Keratinocyte (primary cell): ENCODE measurements around the gene TMA7. TPM values are rescaled to one million over a fixed set of nuclear protein-coding genes. Genes with fewer than 3 reads are reported as not detected.

Experiments
- DNase-seq: peaks from one replicate; pipeline ENCODE4 v3.0.0-alpha.2; 2011; ENCODE audit warnings: low read depth, missing footprints, low spot score
- FAIRE-seq: peaks from 2 replicates; lab custom pipeline; 2011; peaks lifted over from hg19 to GRCh38; lab: Jason Lieb, UNC
- H2AFZ ChIP-seq: 2 replicates; pipeline ENCODE4 v1.6.0; 2012; ENCODE audit warnings: low read length, control low read depth, inconsistent platforms; ENCODE audit not compliant: control insufficient read depth
- H3K27ac ChIP-seq: 2 replicates; pipeline ENCODE4 v1.5.1; 2011; ENCODE audit warnings: low read length; ENCODE audit not compliant: control insufficient read depth, insufficient read depth
- H3K27me3 ChIP-seq: 3 replicates; pipeline ENCODE4 v1.6.0; 2011; ENCODE audit warnings: low read length; ENCODE audit not compliant: control insufficient read depth, insufficient read depth; ENCODE audit errors: extremely low read depth
- H3K36me3 ChIP-seq, 2 experiments: 2 replicates in 1 of 2; 3 replicates in 1 of 2; pipeline ENCODE4 v1.5.1; 2011; ENCODE audit warnings: low read length in 2 of 2, mild to moderate bottlenecking in 1 of 2; ENCODE audit not compliant: control insufficient read depth in 2 of 2, insufficient read depth in 2 of 2; ENCODE audit errors: extremely low read depth in 1 of 2
- H3K4me1 ChIP-seq: 3 replicates; pipeline ENCODE4 v1.5.1; 2011; ENCODE audit warnings: low read length; ENCODE audit not compliant: control insufficient read depth, insufficient read depth; ENCODE audit errors: extremely low read depth
- H3K4me2 ChIP-seq: 3 replicates; pipeline ENCODE4 v1.6.0; 2011; ENCODE audit warnings: low read depth, low read length; ENCODE audit not compliant: control insufficient read depth, insufficient read depth; ENCODE audit errors: extremely low read depth
- H3K4me3 ChIP-seq, 3 experiments: fragments of 200-600 bp in 1 of 3; sonication (generic) in 1 of 3; 2 replicates in 2 of 3; 3 replicates in 1 of 3; pipeline ENCODE4 v1.5.1; 2011 to 2016; ENCODE audit warnings: low read length in 3 of 3, mild to moderate bottlenecking in 3 of 3, control low read depth in 2 of 3, inconsistent platforms in 1 of 3, low read depth in 1 of 3, mixed read lengths in 1 of 3, mixed run types in 1 of 3, moderate library complexity in 1 of 3; ENCODE audit not compliant: control insufficient read depth in 2 of 3, insufficient read depth in 2 of 3; ENCODE audit errors: extremely low read depth in 1 of 3
- H3K79me2 ChIP-seq: 2 replicates; pipeline ENCODE4 v1.6.0; 2012; ENCODE audit warnings: low read length; ENCODE audit not compliant: control insufficient read depth, insufficient read depth
- H3K9ac ChIP-seq: 3 replicates; pipeline ENCODE4 v1.6.0; 2011; ENCODE audit warnings: low read length; ENCODE audit not compliant: control insufficient read depth, insufficient read depth; ENCODE audit errors: extremely low read depth
- H3K9me1 ChIP-seq: 3 replicates; pipeline ENCODE4 v1.6.0; 2011; ENCODE audit warnings: low read length; ENCODE audit not compliant: control insufficient read depth, insufficient read depth; ENCODE audit errors: extremely low read depth
- H3K9me3 ChIP-seq: 2 replicates; pipeline ENCODE4 v1.5.1; 2012; ENCODE audit warnings: low read depth, low read length; ENCODE audit not compliant: control insufficient read depth
- H4K20me1 ChIP-seq: 3 replicates; pipeline ENCODE4 v1.6.0; 2011; ENCODE audit warnings: low read length; ENCODE audit not compliant: control insufficient read depth, insufficient read depth; ENCODE audit errors: extremely low read depth
- EZH2 ChIP-seq: IDR thresholded peaks from one replicate; pipeline ENCODE4 v1.6.1; 2012; ENCODE audit warnings: inconsistent platforms, mild to moderate bottlenecking, low read length, moderate library complexity
- dilution Hi-C: fragments of 300-500 bp; cut with MboI; formaldehyde crosslinking; loops from one replicate; pipeline ENCODE4 v1.7.0; 2020; ENCODE audit warnings: low sequenced_read_pairs; ENCODE audit not compliant: extremely low pct_ligation_motif_present
- polyA plus RNA-seq, 5 experiments: library from polyadenylated mRNA; depleted of rRNA in 3 of 5; stranded (reverse) in 3 of 5; stranded (forward) in 1 of 5; unstranded in 1 of 5; fragments of >200 nt; gene quantifications; 1 replicate in 1 of 5; 2 replicates in 3 of 5; 3 replicates in 1 of 5; pipeline versions ENCODE4 v1.2.1 to v1.2.3, GENCODE V29; 2011 to 2012; ENCODE audit warnings: missing spikeins in 2 of 5, low read depth in 1 of 5, low replicate concordance in 1 of 5
- TF ChIP-seq, protein P1 (sequence below), 3 experiments: IDR thresholded peaks in 1 of 3; conservative IDR thresholded peaks in 1 of 3; optimal IDR thresholded peaks in 1 of 3; 2 replicates in 2 of 3; 3 replicates in 1 of 3; pipeline versions ENCODE3 to v1.5.1; 2011; ENCODE audit warnings: low read length in 3 of 3, mild to moderate bottlenecking in 3 of 3, moderate library complexity in 2 of 3, control low read depth in 1 of 3, inconsistent platforms in 1 of 3; ENCODE audit not compliant: insufficient read depth in 2 of 3; ENCODE audit errors: extremely low read depth in 1 of 3

The TMA7 gene
- polyA plus RNA-seq, 1 donor (not counting 4 experiments of a cell fraction or from before 2014, with no cell fraction given), result 418 TPM

- H3K9me1 ChIP-seq, result peaks cover 3% of the 10 kb centered on the region
- peaks cover 8% of the 10 kb centered on the region for H3K79me2 ChIP-seq
- no peak overlapping the region for H2AFZ ChIP-seq
- no peak overlapping the region for H3K4me3 ChIP-seq
- H4K20me1 ChIP-seq, result peaks cover 10% of the 10 kb centered on the region
- H3K9me3 ChIP-seq, result no peaks in the 10 kb centered on the region
- DNase-seq (no peak), FAIRE-seq (no peak)
- TF ChIP-seq, protein P1, sequence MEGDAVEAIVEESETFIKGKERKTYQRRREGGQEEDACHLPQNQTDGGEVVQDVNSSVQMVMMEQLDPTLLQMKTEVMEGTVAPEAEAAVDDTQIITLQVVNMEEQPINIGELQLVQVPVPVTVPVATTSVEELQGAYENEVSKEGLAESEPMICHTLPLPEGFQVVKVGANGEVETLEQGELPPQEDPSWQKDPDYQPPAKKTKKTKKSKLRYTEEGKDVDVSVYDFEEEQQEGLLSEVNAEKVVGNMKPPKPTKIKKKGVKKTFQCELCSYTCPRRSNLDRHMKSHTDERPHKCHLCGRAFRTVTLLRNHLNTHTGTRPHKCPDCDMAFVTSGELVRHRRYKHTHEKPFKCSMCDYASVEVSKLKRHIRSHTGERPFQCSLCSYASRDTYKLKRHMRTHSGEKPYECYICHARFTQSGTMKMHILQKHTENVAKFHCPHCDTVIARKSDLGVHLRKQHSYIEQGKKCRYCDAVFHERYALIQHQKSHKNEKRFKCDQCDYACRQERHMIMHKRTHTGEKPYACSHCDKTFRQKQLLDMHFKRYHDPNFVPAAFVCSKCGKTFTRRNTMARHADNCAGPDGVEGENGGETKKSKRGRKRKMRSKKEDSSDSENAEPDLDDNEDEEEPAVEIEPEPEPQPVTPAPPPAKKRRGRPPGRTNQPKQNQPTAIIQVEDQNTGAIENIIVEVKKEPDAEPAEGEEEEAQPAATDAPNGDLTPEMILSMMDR (optimal IDR thresholded peaks at IDR 0.05 in 1 of 3, IDR thresholded peaks at IDR 0.05 in 1 of 3, conservative IDR thresholded peaks at IDR 0.05 in 1 of 3; ENCODE audit: extremely low read depth in 1 of 3, insufficient read depth in 2 of 3, low read length in 3 of 3), result no peak
- TF ChIP-seq EZH2, result no peak
- H3K9ac ChIP-seq, result no peak overlapping the region
- H3K4me2 ChIP-seq, result no peak overlapping the region
- no peaks in the 10 kb centered on the region for H3K27me3 ChIP-seq
- H3K36me3 ChIP-seq, result peaks cover 64 to 72% of the 10 kb centered on the region in 2 experiments
- H3K27ac ChIP-seq, result no peak overlapping the region
- dilution Hi-C loops, result no loop called here
- peaks cover 12% of the 10 kb centered on the region for H3K4me1 ChIP-seq
Observed at GRCh38 chr3:48416091-48416505, 24.0 kb upstream of the TMA7 start.

DNA sequence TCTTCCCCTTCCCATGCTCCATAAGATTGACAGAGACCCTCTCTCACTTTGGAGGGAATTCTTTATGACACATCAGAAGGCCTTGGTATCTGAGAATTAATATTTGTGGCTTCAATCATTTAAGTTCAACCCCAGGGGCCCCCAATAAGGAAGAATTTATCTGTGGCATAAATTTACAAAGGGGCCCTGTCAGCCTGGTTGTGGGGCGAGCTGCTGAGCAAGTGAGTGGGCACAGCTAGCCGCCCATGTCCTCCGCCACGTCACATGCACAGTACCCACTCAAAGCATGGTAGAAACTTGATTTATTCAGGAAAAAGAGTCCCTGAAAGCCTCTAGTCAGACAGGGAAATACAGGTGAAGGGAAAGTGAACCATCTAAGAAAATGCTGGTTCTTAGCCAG lies 23.5 kb upstream of the TMA7 start:
- TF ChIP-seq EZH2, result no peak
- TF ChIP-seq, protein P1 (optimal IDR thresholded peaks at IDR 0.05 in 1 of 3, IDR thresholded peaks at IDR 0.05 in 1 of 3, conservative IDR thresholded peaks at IDR 0.05 in 1 of 3; ENCODE audit: extremely low read depth in 1 of 3, insufficient read depth in 2 of 3, low read length in 3 of 3), result no peak
- DNase-seq (no peak), FAIRE-seq (no peak)
- no peak overlapping the region for H3K9ac ChIP-seq
- H3K4me1 ChIP-seq, result peaks cover 12% of the 10 kb centered on the region
- dilution Hi-C loops, result no loop called here
- H2AFZ ChIP-seq, result no peak overlapping the region
- H3K9me3 ChIP-seq, result no peaks in the 10 kb centered on the region
- H3K36me3 ChIP-seq, result peaks cover 61 to 68% of the 10 kb centered on the region in 2 experiments
- no peak overlapping the region for H3K27ac ChIP-seq
- no peak overlapping the region for H3K4me3 ChIP-seq
- no peak overlapping the region for H3K4me2 ChIP-seq
- H3K27me3 ChIP-seq, result no peaks in the 10 kb centered on the region
- peaks cover 10% of the 10 kb centered on the region for H4K20me1 ChIP-seq
- H3K79me2 ChIP-seq, result peaks cover 12% of the 10 kb centered on the region
- H3K9me1 ChIP-seq, result peaks cover 3% of the 10 kb centered on the region
